ENCODE measurements around the gene SEMA4D.
A peak's percentile ranks its signal among the peaks of the same experiment; 100 is the strongest.

Gene SEMA4D

GRCh38 chr9:89464300-89464901, 33.5 kb downstream of the SEMA4D start:
- Histone ChIP-seq H3K79me2 (ENCODE audit: insufficient read depth, low read length) (peaks cover 99% of the 10 kb centered on the region), H3K4me3 (ENCODE audit: low read depth in 1 of 2, low read length in 2 of 2) (peak overlapping the region in 1 of 2 experiments; percentile 25; a peak in 2 of 4 replicates), H3K4me2 (ENCODE audit: insufficient read depth, low read length) (peak overlapping the region; percentile 59), H4K20me1 (ENCODE audit: insufficient read depth, low read length) (peaks cover 87% of the 10 kb centered on the region), H3K27me3 (ENCODE audit: insufficient read depth, low read length, poor library complexity) (no peaks in the 10 kb centered on the region), H3K4me1 (ENCODE audit: insufficient read depth, low read length) (peaks cover 66% of the 10 kb centered on the region), H3K9ac (ENCODE audit: low read depth, low read length) (peak overlapping the region; percentile 51), H3K27ac (ENCODE audit: low read length) (peak overlapping the region; percentile 92), H3K9me3 (ENCODE audit: insufficient read depth, low read length, severe bottlenecking) (no peaks in the 10 kb centered on the region), H2AFZ (ENCODE audit: low read depth, low read length) (no peak overlapping the region), H3K36me3 (ENCODE audit: insufficient read depth, low read length) (peaks cover 62% of the 10 kb centered on the region)
- no peak for TF ChIP-seq EZH2 (IDR thresholded peaks at IDR 0.05; ENCODE audit: borderline replicate concordance, low read depth, low read length, severe bottlenecking)
- TF ChIP-seq CTCF (IDR thresholded peaks at IDR 0.05; ENCODE audit: borderline replicate concordance, extremely low read depth, low read length, poor library complexity, severe bottlenecking) = no peak
- DNase-seq = peak; percentile 43
- ATAC-seq (ENCODE audit: insufficient read depth, low read depth) = peak; percentile 45

- Histone ChIP-seq H2AFZ (ENCODE audit: low read depth, low read length) (no peak overlapping the region), H3K4me3 (ENCODE audit: low read depth in 1 of 2, low read length in 2 of 2) (no peak overlapping the region), H3K27me3 (ENCODE audit: insufficient read depth, low read length, poor library complexity) (no peaks in the 10 kb centered on the region), H3K9me3 (ENCODE audit: insufficient read depth, low read length, severe bottlenecking) (no peaks in the 10 kb centered on the region), H3K4me1 (ENCODE audit: insufficient read depth, low read length) (peaks cover 52% of the 10 kb centered on the region), H4K20me1 (ENCODE audit: insufficient read depth, low read length) (peaks cover 88% of the 10 kb centered on the region), H3K4me2 (ENCODE audit: insufficient read depth, low read length) (no peak overlapping the region), H3K79me2 (ENCODE audit: insufficient read depth, low read length) (peaks cover 99% of the 10 kb centered on the region), H3K27ac (ENCODE audit: low read length) (peak overlapping the region; percentile 92), H3K36me3 (ENCODE audit: insufficient read depth, low read length) (peaks cover 68% of the 10 kb centered on the region), H3K9ac (ENCODE audit: low read depth, low read length) (no peak overlapping the region)
- ATAC-seq (ENCODE audit: insufficient read depth, low read depth) (no peak), DNase-seq (no peak)
- TF ChIP-seq CTCF (IDR thresholded peaks at IDR 0.05; ENCODE audit: borderline replicate concordance, extremely low read depth, low read length, poor library complexity, severe bottlenecking) (no peak), EZH2 (IDR thresholded peaks at IDR 0.05; ENCODE audit: borderline replicate concordance, low read depth, low read length, severe bottlenecking) (no peak)
These were observed 34.9 kb downstream of the SEMA4D start for GRCh38 chr9:89462817-89463683.

- Histone ChIP-seq H3K27ac (ENCODE audit: low read length) (peak overlapping the region; percentile 27; the same call in 1 of the 2 replicates), H3K4me3 (ENCODE audit: low read depth in 1 of 2, low read length in 2 of 2) (no peak overlapping the region), H3K36me3 (ENCODE audit: insufficient read depth, low read length) (peaks cover 69% of the 10 kb centered on the region), H3K4me2 (ENCODE audit: insufficient read depth, low read length) (no peak overlapping the region), H3K9me3 (ENCODE audit: insufficient read depth, low read length, severe bottlenecking) (no peaks in the 10 kb centered on the region), H3K27me3 (ENCODE audit: insufficient read depth, low read length, poor library complexity) (no peaks in the 10 kb centered on the region), H3K9ac (ENCODE audit: low read depth, low read length) (no peak overlapping the region), H3K79me2 (ENCODE audit: insufficient read depth, low read length) (peaks cover 99% of the 10 kb centered on the region), H2AFZ (ENCODE audit: low read depth, low read length) (no peak overlapping the region), H4K20me1 (ENCODE audit: insufficient read depth, low read length) (peaks cover 91% of the 10 kb centered on the region), H3K4me1 (ENCODE audit: insufficient read depth, low read length) (peaks cover 46% of the 10 kb centered on the region)
- ATAC-seq (ENCODE audit: insufficient read depth, low read depth) = no peak
- DNase-seq = no peak
- no peak for TF ChIP-seq EZH2 (IDR thresholded peaks at IDR 0.05; ENCODE audit: borderline replicate concordance, low read depth, low read length, severe bottlenecking)
- TF ChIP-seq CTCF (IDR thresholded peaks at IDR 0.05; ENCODE audit: borderline replicate concordance, extremely low read depth, low read length, poor library complexity, severe bottlenecking) = no peak
These were observed 35.7 kb downstream of the SEMA4D start for GRCh38 chr9:89462199-89462598.
